ENCODE results near the gene WWOX.

- TF ChIP-seq POLR2A (IDR thresholded peaks at IDR 0.05), result no peak
- no peak for TF ChIP-seq CTCF (IDR thresholded peaks at IDR 0.05)
Observed at GRCh38 chr16:78130950-78131349, 31.5 kb downstream of the WWOX start.

Measured in thyroid gland (tissue), 4 donors.